C4-2B (cell line): ENCODE results near the gene NUMB.

ENCODE experiments used
- CTCF ChIP-seq: fragments of 450-650 bp; conservative IDR thresholded peaks from 2 replicates; pipeline ENCODE4 v1.5.1; 2017; ENCODE audit warnings: mild to moderate bottlenecking
- ZFX ChIP-seq: fragments of 450-650 bp; IDR thresholded peaks from 2 replicates; pipeline ENCODE4 v1.6.1; 2017

GRCh38 chr14:73238941-73239340 lies 219.4 kb downstream of the NUMB start:
- TF ChIP-seq CTCF (no peak), ZFX (no peak)
